HepG2 (cell line): ENCODE data around the gene PLA2R1. TPM values are rescaled to one million over a fixed set of nuclear protein-coding genes. Genes with fewer than 3 reads are reported as not detected.

Experiments
- ATAC-seq: fragments of 200-7000 bp; cut with Tn5 transposase; 3 replicates; pipeline ENCODE4 v1.9.1; 2020; ENCODE audit warnings: mild to moderate bottlenecking, moderate library complexity
- BruUV-seq: library from RNA; stranded (reverse); fragments of 400-500 nt; replicated peaks from 2 replicates; lab custom pipeline; 2021; lab: Mats Ljungman, UMichigan
- CTCF ChIA-PET: fragments of 300-600 bp; formaldehyde crosslinking; extraction: SDS; loops from one replicate; lab custom pipeline; 2021; ENCODE audit warnings: low total read pairs, inconsistent platforms, low intra/inter-chr PET ratio; lab: Yijun Ruan, JAX
- POLR2A ChIA-PET: fragments of 350-600 bp; sonication (Branson Sonifier 250); formaldehyde crosslinking; loops from one replicate; lab custom pipeline; 2020; ENCODE audit warnings: antibody characterized with exemption, inconsistent platforms; lab: Yijun Ruan, JAX
- DNase-seq: peaks from one replicate; pipeline ENCODE4 v3.0.0-alpha.2; 2015; ENCODE audit warnings: low spot score
- FAIRE-seq: peaks from 3 replicates; lab custom pipeline; 2011; peaks lifted over from hg19 to GRCh38; lab: Jason Lieb, UNC
- H2AFZ ChIP-seq: one replicate; pipeline ENCODE4 v1.6.1; 2011; ENCODE audit warnings: low read length, inconsistent platforms
- H3K27ac ChIP-seq: fragments of 300-600 bp; 3 replicates; pipeline ENCODE4 v1.8.0; 2011; ENCODE audit warnings: mixed run types, mild to moderate bottlenecking, mixed read lengths, low read length, inconsistent platforms; ENCODE audit not compliant: insufficient read depth; ENCODE audit errors: extremely low read length
- H3K27me3 ChIP-seq, 2 experiments: fragments of 200-600 bp in 1 of 2; 2 replicates in 1 of 2; 3 replicates in 1 of 2; pipeline versions ENCODE4 v1.6.0 to v1.8.0; 2011; ENCODE audit warnings: low read length in 2 of 2, mild to moderate bottlenecking in 2 of 2, moderate library complexity in 2 of 2, inconsistent platforms in 1 of 2; ENCODE audit not compliant: insufficient read depth in 2 of 2, control insufficient read depth in 1 of 2
- H3K36me3 ChIP-seq, 2 experiments: fragments of 200-600 bp in 1 of 2; replicated peaks in 1 of 2; 2 replicates in 1 of 2; 3 replicates in 1 of 2; pipeline versions ENCODE4 v1.5.1 to v1.8.0; 2011; ENCODE audit warnings: low read length in 2 of 2, inconsistent platforms in 1 of 2; ENCODE audit not compliant: insufficient read depth in 2 of 2, control insufficient read depth in 1 of 2
- H3K4me1 ChIP-seq: 2 replicates; pipeline ENCODE4 v1.5.1; 2012; ENCODE audit warnings: low read length, inconsistent platforms; ENCODE audit not compliant: insufficient read depth
- H3K4me2 ChIP-seq: 2 replicates; pipeline ENCODE4 v1.6.0; 2011; ENCODE audit warnings: low read depth, low read length, inconsistent platforms
- H3K4me3 ChIP-seq, 3 experiments: fragments of 200-600 bp in 1 of 3; sonication (generic), shearing (Covaris generic) in 1 of 3; replicated peaks in 1 of 3; 2 replicates each; pipeline ENCODE4 v1.5.1; 2011 to 2016; ENCODE audit warnings: low read length in 3 of 3, inconsistent platforms in 2 of 3, low read depth in 2 of 3, mild to moderate bottlenecking in 2 of 3, control low read depth in 1 of 3, mixed read lengths in 1 of 3; ENCODE audit not compliant: insufficient read depth in 1 of 3
- H3K79me2 ChIP-seq: one replicate; pipeline ENCODE4 v1.6.1; 2011; ENCODE audit warnings: low read length, inconsistent platforms; ENCODE audit not compliant: insufficient read depth
- H3K9ac ChIP-seq: 2 replicates; pipeline ENCODE4 v1.6.0; 2011; ENCODE audit warnings: mild to moderate bottlenecking, low read depth, low read length, inconsistent platforms; ENCODE audit not compliant: insufficient read depth
- H3K9me3 ChIP-seq: 2 replicates; pipeline ENCODE4 v1.5.1; 2012; ENCODE audit warnings: mild to moderate bottlenecking, low read length
- H4K20me1 ChIP-seq: 2 replicates; pipeline ENCODE4 v1.6.0; 2011; ENCODE audit warnings: inconsistent platforms, mild to moderate bottlenecking, low read length, moderate library complexity; ENCODE audit not compliant: insufficient read depth
- CEBPB ChIP-seq: IDR thresholded peaks from 2 replicates; pipeline ENCODE4 v1.6.1; 2011; ENCODE audit warnings: low read depth, low read length, improper control_type of control experiment, borderline replicate concordance
- HOXA3 ChIP-seq: sonication (generic); formaldehyde crosslinking; IDR thresholded peaks from 2 replicates; pipeline ENCODE4 v1.5.0; 2020; ENCODE audit warnings: missing genetic modification reagents
- NCOA5 ChIP-seq: sonication (generic); formaldehyde crosslinking; IDR thresholded peaks from 2 replicates; pipeline ENCODE4 v1.4.0; 2020; ENCODE audit warnings: missing genetic modification reagents
- PPARG ChIP-seq: conservative IDR thresholded peaks from 2 replicates; pipeline ENCODE4 v1.6.1; 2016; ENCODE audit warnings: missing biosample characterization, missing genetic modification reagents
- RFX1 ChIP-seq: fragments of 450-650 bp; IDR thresholded peaks from 2 replicates; pipeline ENCODE4 v1.6.1; 2017
- TCF12 ChIP-seq, 2 experiments: fragments of 450-650 bp in 1 of 2; sonication (generic) in 1 of 2; formaldehyde crosslinking in 1 of 2; IDR thresholded peaks; 2 replicates each; pipeline versions ENCODE4 v1.6.1 to v1.8.0; 2017 to 2022; ENCODE audit warnings: antibody characterized with exemption in 1 of 2, mild to moderate bottlenecking in 1 of 2, missing genetic modification reagents in 1 of 2, moderate library complexity in 1 of 2
- ZFP90 ChIP-seq: sonication (generic); formaldehyde crosslinking; IDR thresholded peaks from 2 replicates; pipeline ENCODE4 v1.8.0; 2022; ENCODE audit warnings: missing genetic modification reagents, mild to moderate bottlenecking, inconsistent platforms, borderline replicate concordance
- ZNF230 ChIP-seq: sonication (generic); formaldehyde crosslinking; IDR thresholded peaks from 2 replicates; pipeline ENCODE4 v1.4.0; 2020; ENCODE audit warnings: mild to moderate bottlenecking, missing genetic modification reagents
- ZNF556 ChIP-seq: sonication (generic); formaldehyde crosslinking; IDR thresholded peaks from 2 replicates; pipeline ENCODE4 v1.4.0; 2020; ENCODE audit warnings: mild to moderate bottlenecking, missing genetic modification reagents, borderline replicate concordance
- ZNF737 ChIP-seq: sonication (generic); formaldehyde crosslinking; IDR thresholded peaks from 2 replicates; pipeline ENCODE4 v1.5.0; 2020; ENCODE audit warnings: missing genetic modification reagents, mild to moderate bottlenecking, borderline replicate concordance
- WGBS: methylation state at CpG from one replicate; pipeline ENCODE4 v1.1.6; 2017; ENCODE audit warnings: low lambda C conversion rate; 5-methylcytosine and 5-hydroxymethylcytosine counted together
- in situ Hi-C: cut with HindIII; loops from 2 replicates; pipeline ENCODE4 v1.10.0; 2017; ENCODE audit warnings: low pct_unique_long_range_greater_than_20kb; ENCODE audit not compliant: extremely low pct_ligation_motif_present
- intact Hi-C: fragments of 100-400 bp; cut with micrococcal nuclease; formaldehyde crosslinking; loops from one replicate; pipeline ENCODE4 v1.10.0; 2022; ENCODE audit not compliant: unreplicated experiment
- polyA plus RNA-seq, 8 experiments: library from polyadenylated mRNA; depleted of rRNA in 3 of 8; stranded (reverse) in 7 of 8; unstranded in 1 of 8; fragments of >200 nt; fragmentation: Illumina TruSeq in 4 of 8; extraction: Trizol in 4 of 8; gene quantifications; 2 replicates each; pipeline versions ENCODE4 v1.2.1 to v1.2.3, GENCODE V29; 2011 to 2016; ENCODE audit warnings: low read depth in 4 of 8, missing spikeins in 1 of 8, mixed read lengths in 1 of 8; ENCODE audit not compliant: insufficient read depth in 1 of 8
- total RNA-seq, 5 experiments: library from RNA; depleted of rRNA; stranded (reverse); fragments of >200 nt; fragmentation: Illumina TruSeq; extraction: Trizol; gene quantifications; 2 replicates each; pipeline ENCODE4 v1.2.3, GENCODE V29; 2016; ENCODE audit warnings: low read depth in 1 of 5
- TF ChIP-seq, protein P1 (sequence below): sonication (generic); formaldehyde crosslinking; IDR thresholded peaks from 2 replicates; pipeline ENCODE4 v1.4.0; 2020; ENCODE audit warnings: missing genetic modification reagents, borderline replicate concordance
- TF ChIP-seq, protein P2 (sequence below): IDR thresholded peaks from 2 replicates; pipeline ENCODE4 v1.6.1; 2016; ENCODE audit warnings: low read depth, borderline replicate concordance
- TF ChIP-seq, protein P3 (sequence below): sonication (generic); formaldehyde crosslinking; IDR thresholded peaks from 2 replicates; pipeline ENCODE4 v1.8.0; 2022; ENCODE audit warnings: missing genetic modification reagents, mild to moderate bottlenecking, borderline replicate concordance
- TF ChIP-seq, protein P4 (sequence below): IDR thresholded peaks from 2 replicates; pipeline ENCODE4 v1.6.1; 2016; ENCODE audit warnings: missing biosample characterization, missing genetic modification reagents, low read depth

The PLA2R1 gene
- total and polyA plus RNA-seq, 2 of the 13 experiments (the other 11 are each of a cell fraction or from before 2014, with no cell fraction given): not detected

DNA sequence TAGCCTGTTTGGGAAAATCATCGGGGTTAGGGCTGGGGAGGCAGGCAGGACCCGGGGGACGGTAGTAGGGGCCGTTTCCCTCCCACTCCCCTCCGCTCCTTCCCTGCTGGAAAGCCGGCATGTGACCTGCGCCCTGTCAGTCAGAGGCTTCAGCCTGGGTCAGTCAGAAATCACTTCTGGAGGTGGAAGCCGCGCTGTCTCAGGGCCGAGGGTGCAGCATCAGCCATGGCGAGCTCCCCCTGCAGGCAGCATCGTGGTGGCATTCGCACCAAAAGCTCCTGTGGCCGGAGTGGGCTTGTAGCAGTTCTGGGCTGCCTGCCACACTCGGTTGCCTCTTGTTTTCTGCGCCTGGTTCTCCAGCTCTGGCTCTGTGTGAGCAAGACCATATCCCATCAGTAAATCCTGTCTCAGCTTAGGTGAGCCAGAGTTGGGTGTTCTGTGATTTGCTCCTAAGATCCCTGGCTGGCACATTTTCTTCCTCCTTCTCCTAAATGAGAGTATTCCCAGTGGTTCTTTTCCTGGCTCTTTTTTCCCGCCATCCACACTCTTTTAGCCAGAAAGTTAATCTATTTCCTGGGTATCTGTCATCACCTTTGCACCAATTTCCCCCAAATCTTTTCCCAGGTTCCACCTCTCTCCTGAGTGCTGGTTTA, 140.5 kb downstream of the PLA2R1 start:
- Histone ChIP-seq H4K20me1 (no peaks in the 10 kb centered on the region), H3K9ac (no peak overlapping the region), H3K27ac (no peak overlapping the region), H3K36me3 (no peaks in the 10 kb centered on the region), H3K9me3 (no peaks in the 10 kb centered on the region), H3K4me2 (peak overlapping the region; percentile 50), H3K4me3 (no peak overlapping the region), H2AFZ (peak overlapping the region; percentile 9), H3K27me3 (peaks cover 4% of the 10 kb centered on the region in 2 experiments; a peak in 4 of 5 replicates), H3K79me2 (no peaks in the 10 kb centered on the region), H3K4me1 (peaks cover 15% of the 10 kb centered on the region)
- intact Hi-C loops: loop anchor here (1.0 to 5.0 kb wide), 2 partner anchors 115 to 167 kb away; no protein-coding TSS in a partner anchor
- POLR2A ChIA-PET: no interaction called here
- ATAC-seq (peak; percentile 99), FAIRE-seq (peak; percentile 65), DNase-seq (peak; percentile 61)
- in situ Hi-C loops: no loop called here
- CTCF ChIA-PET: interaction anchor here (0.7 to 1.8 kb wide), 4 partner anchors 114 to 330 kb away, joined by 3 to 6 read pairs (median 4); no protein-coding TSS in a partner anchor
- 14% methylated on average over 12 of the region's 17 CpGs for WGBS
- BruUV-seq: no TSS peak
- TF ChIP-seq ZNF737: no peak
- TF ChIP-seq, protein P1, sequence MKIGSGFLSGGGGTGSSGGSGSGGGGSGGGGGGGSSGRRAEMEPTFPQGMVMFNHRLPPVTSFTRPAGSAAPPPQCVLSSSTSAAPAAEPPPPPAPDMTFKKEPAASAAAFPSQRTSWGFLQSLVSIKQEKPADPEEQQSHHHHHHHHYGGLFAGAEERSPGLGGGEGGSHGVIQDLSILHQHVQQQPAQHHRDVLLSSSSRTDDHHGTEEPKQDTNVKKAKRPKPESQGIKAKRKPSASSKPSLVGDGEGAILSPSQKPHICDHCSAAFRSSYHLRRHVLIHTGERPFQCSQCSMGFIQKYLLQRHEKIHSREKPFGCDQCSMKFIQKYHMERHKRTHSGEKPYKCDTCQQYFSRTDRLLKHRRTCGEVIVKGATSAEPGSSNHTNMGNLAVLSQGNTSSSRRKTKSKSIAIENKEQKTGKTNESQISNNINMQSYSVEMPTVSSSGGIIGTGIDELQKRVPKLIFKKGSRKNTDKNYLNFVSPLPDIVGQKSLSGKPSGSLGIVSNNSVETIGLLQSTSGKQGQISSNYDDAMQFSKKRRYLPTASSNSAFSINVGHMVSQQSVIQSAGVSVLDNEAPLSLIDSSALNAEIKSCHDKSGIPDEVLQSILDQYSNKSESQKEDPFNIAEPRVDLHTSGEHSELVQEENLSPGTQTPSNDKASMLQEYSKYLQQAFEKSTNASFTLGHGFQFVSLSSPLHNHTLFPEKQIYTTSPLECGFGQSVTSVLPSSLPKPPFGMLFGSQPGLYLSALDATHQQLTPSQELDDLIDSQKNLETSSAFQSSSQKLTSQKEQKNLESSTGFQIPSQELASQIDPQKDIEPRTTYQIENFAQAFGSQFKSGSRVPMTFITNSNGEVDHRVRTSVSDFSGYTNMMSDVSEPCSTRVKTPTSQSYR: no peak
- no peak for TF ChIP-seq ZFP90 (CRISPR knock-in tag)
- peak; percentile 66; the same call in 1 of the 2 replicates for TF ChIP-seq ZNF556 (CRISPR knock-in tag)
- TF ChIP-seq, protein P2, sequence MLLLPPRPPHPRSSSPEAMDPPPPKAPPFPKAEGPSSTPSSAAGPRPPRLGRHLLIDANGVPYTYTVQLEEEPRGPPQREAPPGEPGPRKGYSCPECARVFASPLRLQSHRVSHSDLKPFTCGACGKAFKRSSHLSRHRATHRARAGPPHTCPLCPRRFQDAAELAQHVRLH (CRISPR knock-in tag): peak; percentile 76; the same call in 1 of the 2 replicates
- TF ChIP-seq CEBPB: no peak
- TF ChIP-seq, protein P3, sequence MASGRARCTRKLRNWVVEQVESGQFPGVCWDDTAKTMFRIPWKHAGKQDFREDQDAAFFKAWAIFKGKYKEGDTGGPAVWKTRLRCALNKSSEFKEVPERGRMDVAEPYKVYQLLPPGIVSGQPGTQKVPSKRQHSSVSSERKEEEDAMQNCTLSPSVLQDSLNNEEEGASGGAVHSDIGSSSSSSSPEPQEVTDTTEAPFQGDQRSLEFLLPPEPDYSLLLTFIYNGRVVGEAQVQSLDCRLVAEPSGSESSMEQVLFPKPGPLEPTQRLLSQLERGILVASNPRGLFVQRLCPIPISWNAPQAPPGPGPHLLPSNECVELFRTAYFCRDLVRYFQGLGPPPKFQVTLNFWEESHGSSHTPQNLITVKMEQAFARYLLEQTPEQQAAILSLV: 0 out of 2 replicates have a peak, but pooled peaks have one; percentile 36
- TF ChIP-seq, protein P4, sequence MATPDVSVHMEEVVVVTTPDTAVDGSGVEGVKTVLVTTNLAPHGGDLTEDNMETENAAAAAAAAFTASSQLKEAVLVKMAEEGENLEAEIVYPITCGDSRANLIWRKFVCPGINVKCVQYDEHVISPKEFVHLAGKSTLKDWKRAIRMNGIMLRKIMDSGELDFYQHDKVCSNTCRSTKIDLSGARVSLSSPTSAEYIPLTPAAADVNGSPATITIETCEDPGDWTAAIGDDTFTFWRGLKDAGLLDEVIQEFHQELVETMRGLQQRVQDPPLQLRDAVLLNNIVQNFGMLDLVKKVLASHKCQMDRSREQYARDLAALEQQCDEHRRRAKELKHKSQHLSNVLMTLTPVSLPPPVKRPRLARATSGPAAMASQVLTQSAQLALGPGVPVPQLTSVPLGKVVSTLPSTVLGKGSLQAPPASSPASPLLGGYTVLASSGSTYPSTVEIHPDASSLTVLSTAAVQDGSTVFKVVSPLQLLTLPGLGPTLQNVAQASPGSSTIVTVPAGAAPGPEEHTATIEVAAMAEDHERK (CRISPR knock-in tag): no peak
- TF ChIP-seq ZNF230 (CRISPR knock-in tag): no peak
- TF ChIP-seq PPARG (CRISPR knock-in tag): no peak
- no peak for TF ChIP-seq HOXA3
- TF ChIP-seq RFX1: no peak
- TF ChIP-seq NCOA5 (CRISPR knock-in tag): no peak
- TF ChIP-seq TCF12 (IDR thresholded peaks at IDR 0.05): no peak
- no peak for TF ChIP-seq TCF12 (CRISPR knock-in tag; IDR thresholded peaks at IDR 0.05)
